Hepatocyte (in vitro differentiated cells): ENCODE data around the gene DRAXIN.

Source experiments
- CTCF ChIP-seq: fragments of 200-600 bp; sonication (generic); IDR thresholded peaks from 2 replicates; pipeline ENCODE4 v1.5.1; 2016; ENCODE audit warnings: antibody characterized with exemption, mild to moderate bottlenecking; ENCODE audit not compliant: poor library complexity
- EZH2 ChIP-seq: fragments of 200-600 bp; sonication (generic); IDR thresholded peaks from 2 replicates; pipeline ENCODE4 v1.6.1; 2016; ENCODE audit warnings: antibody characterized with exemption, mild to moderate bottlenecking, borderline replicate concordance
- EZH2phosphoT487 ChIP-seq: fragments of 200-600 bp; sonication (generic); IDR thresholded peaks from one replicate; pipeline ENCODE4 v1.6.1; 2018; ENCODE audit warnings: antibody characterized with exemption, mild to moderate bottlenecking, low read depth, moderate library complexity; ENCODE audit not compliant: unreplicated experiment, severe bottlenecking

- TF ChIP-seq CTCF = no peak
- no peak for TF ChIP-seq EZH2
- no peak for TF ChIP-seq EZH2phosphoT487
These were observed 7.4 kb upstream of the DRAXIN start for GRCh38 chr1:11684070-11684469.
